Dendritic cell treated with granulocyte-macrophage colony-stimulating factor and Interleukin-4, amounts not matched to agents 40 ng/mL and 50 ng/mL, for 4 days (primary cell): ENCODE data around the gene ATF5.

ENCODE experiments used
- H3K27ac Mint-ChIP-seq: one replicate; pipeline ENCODE4 v1.8.0; 2022; ENCODE audit warnings: mild to moderate bottlenecking, mixed read lengths
- H3K27me3 Mint-ChIP-seq: one replicate; pipeline ENCODE4 v1.8.0; 2022; ENCODE audit warnings: mild to moderate bottlenecking, mixed read lengths
- H3K36me3 Mint-ChIP-seq: one replicate; pipeline ENCODE4 v1.8.0; 2022; ENCODE audit warnings: low read depth, mixed read lengths
- H3K4me1 Mint-ChIP-seq: one replicate; pipeline ENCODE4 v1.8.0; 2022; ENCODE audit warnings: low read depth, mixed read lengths
- H3K4me3 Mint-ChIP-seq: one replicate; pipeline ENCODE4 v1.8.0; 2022; ENCODE audit warnings: mild to moderate bottlenecking, moderate library complexity, mixed read lengths
- H3K9me3 Mint-ChIP-seq: one replicate; pipeline ENCODE4 v1.8.0; 2022; ENCODE audit warnings: mixed read lengths
- intact Hi-C: fragments of 100-400 bp; cut with micrococcal nuclease; formaldehyde crosslinking; loops from one replicate; pipeline ENCODE4 v1.15.0; 2022

Gene ATF5

DNA sequence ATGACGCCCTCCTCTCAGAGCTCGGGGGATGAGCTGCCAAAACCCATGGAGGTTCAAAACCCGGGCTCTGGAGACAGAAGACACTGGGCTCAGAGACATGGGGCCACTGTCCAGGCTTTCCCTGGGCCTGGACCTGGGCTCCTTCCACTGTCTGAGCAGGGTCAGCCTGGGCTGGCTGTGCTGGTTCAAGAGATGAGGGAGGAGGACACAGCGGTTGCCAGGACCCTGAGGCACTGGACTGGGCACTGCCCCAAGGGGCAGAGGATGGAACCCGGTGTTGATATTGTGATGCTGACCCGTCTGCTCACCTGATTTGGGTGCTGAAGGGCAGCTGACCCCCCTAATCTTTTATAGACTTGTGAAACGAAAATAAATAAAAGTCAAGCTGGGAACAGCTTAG lies 46.0 kb downstream of the ATF5 start:
- peaks cover 37% of the 10 kb centered on the region for H3K4me1 Mint-ChIP-seq
- peaks cover 41% of the 10 kb centered on the region for H3K27me3 Mint-ChIP-seq
- H3K36me3 Mint-ChIP-seq, result peaks cover 60% of the 10 kb centered on the region
- intact Hi-C loops, result no loop called here
- no peak overlapping the region for H3K27ac Mint-ChIP-seq
- H3K4me3 Mint-ChIP-seq, result no peak overlapping the region
- H3K9me3 Mint-ChIP-seq, result no peaks in the 10 kb centered on the region

DNA sequence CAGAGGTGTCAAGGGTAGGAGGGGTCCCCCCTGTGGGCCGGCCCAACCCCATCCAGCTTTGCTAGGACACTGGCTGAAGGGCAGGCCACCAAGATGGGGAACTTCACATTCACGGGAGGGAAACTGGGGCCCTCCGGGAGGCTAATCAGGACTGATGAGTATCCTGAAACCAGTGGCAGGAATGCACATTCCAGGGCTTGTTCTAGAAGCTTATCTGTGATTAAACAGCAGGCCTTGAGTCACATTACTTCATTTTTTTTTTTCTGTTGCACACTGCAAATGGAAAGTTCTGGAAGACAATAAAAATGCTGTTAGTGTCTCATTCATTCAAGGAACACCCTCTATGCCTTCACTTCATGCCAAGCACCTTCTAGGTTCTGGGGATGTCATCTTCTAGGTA lies 47.5 kb downstream of the ATF5 start:
- Mint-ChIP-seq H3K4me1 (peaks cover 37% of the 10 kb centered on the region), H3K27me3 (peaks cover 39% of the 10 kb centered on the region), H3K27ac (no peak overlapping the region), H3K4me3 (no peak overlapping the region), H3K9me3 (no peaks in the 10 kb centered on the region), H3K36me3 (peaks cover 75% of the 10 kb centered on the region)
- intact Hi-C loops, result no loop called here

DNA sequence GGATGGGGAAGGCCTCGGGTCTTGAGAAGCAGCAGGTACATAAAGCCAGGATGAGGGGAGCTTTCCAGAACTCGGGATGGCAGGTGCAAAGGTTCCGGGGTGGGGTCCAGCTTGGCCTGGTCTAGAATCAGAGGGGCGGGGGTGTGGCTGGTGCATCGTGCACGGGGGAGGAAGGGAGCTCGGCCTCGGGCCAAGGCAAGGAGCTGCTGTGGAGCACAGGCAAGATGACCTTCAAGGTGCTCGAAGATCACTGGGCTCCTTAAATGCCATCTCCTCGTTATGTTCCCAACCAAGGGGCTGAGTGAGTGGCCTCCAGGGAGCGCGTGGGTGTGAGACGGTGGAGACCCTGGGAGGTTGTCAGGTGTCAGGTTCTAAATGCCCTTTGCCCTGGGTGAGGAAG lies 48.1 kb downstream of the ATF5 start:
- Mint-ChIP-seq H3K9me3 (no peaks in the 10 kb centered on the region), H3K4me3 (no peak overlapping the region), H3K27me3 (peaks cover 33% of the 10 kb centered on the region), H3K4me1 (peaks cover 35% of the 10 kb centered on the region), H3K36me3 (peaks cover 80% of the 10 kb centered on the region), H3K27ac (no peak overlapping the region)
- intact Hi-C loops, result no loop called here

DNA sequence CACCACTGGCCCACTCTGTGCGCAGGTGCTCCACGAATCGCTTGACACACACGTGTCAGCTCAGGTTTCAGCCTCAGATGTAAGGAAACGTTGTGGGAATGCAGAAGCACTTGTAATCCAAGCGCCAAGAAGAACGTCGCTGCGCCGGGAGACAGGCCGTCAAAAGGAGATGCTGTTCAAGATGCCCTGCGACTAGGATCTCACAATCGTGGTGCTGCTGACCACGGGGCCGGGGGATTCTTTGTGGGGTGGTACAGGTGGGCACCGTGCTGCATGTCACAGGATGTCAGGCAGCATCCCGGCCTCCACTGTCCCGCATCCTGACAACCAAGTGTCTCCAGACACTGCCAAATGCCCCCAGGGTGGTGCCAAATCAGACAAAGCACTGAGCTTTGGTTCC lies 48.9 kb downstream of the ATF5 start:
- H3K27me3 Mint-ChIP-seq, result peaks cover 25% of the 10 kb centered on the region
- no peak overlapping the region for H3K27ac Mint-ChIP-seq
- H3K36me3 Mint-ChIP-seq, result peaks cover 89% of the 10 kb centered on the region
- H3K4me3 Mint-ChIP-seq, result no peak overlapping the region
- H3K4me1 Mint-ChIP-seq, result peaks cover 27% of the 10 kb centered on the region
- intact Hi-C loops, result no loop called here
- H3K9me3 Mint-ChIP-seq, result no peaks in the 10 kb centered on the region

DNA sequence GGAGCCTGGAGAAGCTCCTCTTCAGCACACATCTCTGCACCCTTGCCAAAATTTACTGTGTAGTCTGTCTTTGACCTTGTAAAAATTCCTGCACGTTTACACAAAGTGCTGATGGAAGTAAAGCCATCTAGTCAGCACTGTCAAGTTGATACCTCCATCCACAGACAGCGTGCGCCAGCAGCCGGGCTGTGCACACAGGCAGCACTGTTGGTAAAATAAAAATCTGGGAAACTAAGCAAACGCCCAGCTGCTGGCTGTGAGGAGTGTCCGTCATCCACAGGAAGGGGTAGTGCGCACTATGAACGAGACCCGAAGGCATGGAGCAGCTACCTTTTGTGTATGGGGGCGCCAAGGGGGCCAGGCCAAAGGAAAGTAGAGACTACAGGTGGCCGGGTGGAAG lies 49.3 kb downstream of the ATF5 start:
- intact Hi-C loops, result no loop called here
- Mint-ChIP-seq H3K27me3 (peaks cover 21% of the 10 kb centered on the region), H3K4me3 (no peak overlapping the region), H3K36me3 (peaks cover 89% of the 10 kb centered on the region), H3K27ac (no peak overlapping the region), H3K4me1 (peaks cover 23% of the 10 kb centered on the region), H3K9me3 (no peaks in the 10 kb centered on the region)

DNA sequence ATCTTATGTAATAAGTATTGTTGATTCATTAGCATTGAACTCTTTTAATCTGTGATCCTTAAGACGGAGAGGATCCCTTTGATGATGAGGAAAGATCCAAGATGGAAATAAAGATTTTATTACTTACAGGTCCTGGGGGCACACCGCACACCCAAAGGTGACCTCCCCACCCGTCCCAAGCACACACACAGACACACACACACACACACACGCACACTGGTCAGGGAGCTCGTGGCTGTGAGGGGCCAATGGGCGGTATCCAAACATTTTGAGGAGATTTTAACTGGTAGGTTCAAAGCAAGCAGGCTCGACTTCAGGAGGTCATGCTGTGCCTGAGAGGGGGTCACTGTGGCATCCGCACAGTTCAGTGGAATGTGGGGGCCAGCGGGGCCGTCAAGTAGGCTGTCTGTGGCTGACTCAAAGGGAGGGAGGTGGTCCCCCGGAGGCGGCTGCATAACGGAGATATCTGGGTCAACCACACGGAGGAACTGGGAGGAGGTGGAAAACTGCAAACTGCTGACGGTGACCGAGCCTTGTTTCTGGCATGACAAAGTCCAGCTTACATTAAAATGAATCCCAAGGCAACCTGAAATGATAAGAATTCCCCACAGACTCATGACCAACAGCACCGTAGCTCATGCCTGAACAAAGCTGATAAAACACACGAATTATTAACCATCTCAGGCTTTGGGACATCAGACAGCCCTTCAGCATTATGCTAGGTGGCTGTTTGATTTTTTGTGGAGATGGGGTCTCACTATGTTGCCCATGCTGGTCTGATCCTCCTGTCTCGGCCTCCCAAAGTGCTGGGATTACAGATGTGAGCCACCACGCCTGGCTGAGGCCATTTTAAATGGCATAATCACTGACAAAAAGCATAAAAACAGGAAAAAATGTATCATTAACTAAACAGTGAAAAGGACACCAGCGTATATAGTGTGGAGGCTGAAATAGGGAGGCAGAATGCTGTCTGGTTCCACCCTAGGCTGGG lies 52.9 kb downstream of the ATF5 start:
- Mint-ChIP-seq H3K27me3 (peaks cover 1% of the 10 kb centered on the region), H3K27ac (no peak overlapping the region), H3K9me3 (peaks cover under 1% of the 10 kb centered on the region), H3K4me3 (no peak overlapping the region), H3K36me3 (peaks cover 96% of the 10 kb centered on the region), H3K4me1 (peaks cover 11% of the 10 kb centered on the region)
- intact Hi-C loops, result no loop called here
